Esophagus muscularis mucosa (tissue), 4 donors: Measurements from ENCODE around the gene ACSF3. TPM values are rescaled to one million over a fixed set of nuclear protein-coding genes. Genes with fewer than 3 reads are reported as not detected.
A peak's percentile ranks its signal among the peaks of the same experiment; 100 is the strongest.
"Not testable (repeated sequence)": the region's sequence is repeated elsewhere in the genome, so short reads cannot be mapped to it uniquely, and the experiment has no call there.

Experiments
- DNase-seq: peaks from one replicate; pipeline ENCODE4 v3.0.0-alpha.2; 2017; ENCODE audit errors: extremely low spot score
- H3K27ac ChIP-seq, 4 donors: fragments of 200-600 bp; sonication (generic); replicated peaks in 1 of 4; 1 replicate in 3 of 4; 2 replicates in 1 of 4; pipeline ENCODE4 v1.5.1; 2016 to 2019; ENCODE audit warnings: mild to moderate bottlenecking in 1 of 4
- H3K27me3 ChIP-seq, 4 donors: fragments of 200-600 bp; sonication (generic); one replicate each; pipeline versions ENCODE4 v1.5.1 to v1.6.0; 2016 to 2019
- H3K36me3 ChIP-seq, 4 donors: fragments of 200-600 bp; sonication (generic); one replicate each; pipeline ENCODE4 v1.5.1; 2016 to 2019
- H3K4me1 ChIP-seq, 4 donors: fragments of 200-600 bp; sonication (generic); one replicate each; pipeline ENCODE4 v1.5.1; 2016 to 2019
- H3K4me3 ChIP-seq, 4 donors: fragments of 200-600 bp; sonication (generic); 1 replicate in 2 of 4; 2 replicates in 2 of 4; pipeline ENCODE4 v1.5.1; 2016 to 2019; ENCODE audit warnings: mild to moderate bottlenecking in 4 of 4, moderate library complexity in 1 of 4
- H3K9me3 ChIP-seq, 4 donors: fragments of 200-600 bp; sonication (generic); 1 replicate in 3 of 4; 2 replicates in 1 of 4; pipeline ENCODE4 v1.5.1; 2016 to 2019
- CTCF ChIP-seq, 3 experiments: fragments of 200-600 bp in 2 of 3; fragments of 450-650 bp in 1 of 3; sonication (generic) in 2 of 3; IDR thresholded peaks; one replicate each; pipeline ENCODE4 v1.5.1; 2017 to 2019; ENCODE audit warnings: antibody characterized with exemption in 3 of 3, mild to moderate bottlenecking in 2 of 3, moderate library complexity in 1 of 3
- EP300 ChIP-seq: sonication (generic); formaldehyde crosslinking; IDR thresholded peaks from one replicate; pipeline ENCODE4 v1.6.1; 2017; ENCODE audit warnings: antibody characterized with exemption
- POLR2A ChIP-seq: fragments of 450-650 bp; IDR thresholded peaks from one replicate; pipeline ENCODE4 v1.6.1; 2017; ENCODE audit warnings: antibody characterized with exemption, moderate library complexity, mild to moderate bottlenecking, low read depth
- POLR2AphosphoS5 ChIP-seq, 2 donors: sonication (generic); formaldehyde crosslinking; IDR thresholded peaks; one replicate each; pipeline ENCODE4 v1.6.1; 2017; ENCODE audit warnings: antibody characterized with exemption in 2 of 2
- WGBS: methylation state at CpG from one replicate; pipeline ENCODE4 v1.1.5; 2018; 5-methylcytosine and 5-hydroxymethylcytosine counted together
- intact Hi-C: fragments of 100-400 bp; cut with DNase I; formaldehyde crosslinking; loops from one replicate; pipeline ENCODE4 v1.15.1; 2023
- total RNA-seq, 4 donors: library from RNA; depleted of rRNA; stranded (reverse); fragments of >200 nt; gene quantifications; one replicate each; pipeline versions ENCODE4 v1.1.0 to v1.2.1, GENCODE V29; 2016

ACSF3 gene
- total RNA-seq, 4 donors from 2014 or later, result 23.5 to 29.8 (median 27.2) TPM

GRCh38 chr16:89190150-89190958 is 96.7 kb downstream of the ACSF3 start:
- Histone ChIP-seq H3K4me3 (no peak overlapping the region), H3K27me3 (peaks cover 0 to 12% (median 0%) of the 10 kb centered on the region in 4 donors), H3K36me3 (no peaks in the 10 kb centered on the region), H3K4me1 (peaks cover 8 to 24% (median 23%) of the 10 kb centered on the region in 4 donors), H3K27ac (no peak overlapping the region), H3K9me3 (no peaks in the 10 kb centered on the region)
- TF ChIP-seq CTCF (IDR thresholded peaks at IDR 0.05) (no peak), EP300 (no peak), POLR2A (no peak), POLR2AphosphoS5 (IDR thresholded peaks at IDR 0.05) (no peak)
- 64% methylated on average over 12 of the region's 28 CpGs for WGBS
- DNase-seq, result no peak
- intact Hi-C loops, result no loop called here

- intact Hi-C loops, result no loop called here
- DNase-seq, result no peak
- no peak overlapping the region for H3K27ac ChIP-seq
- WGBS, result 73% methylated on average over 25 of the region's 44 CpGs
- TF ChIP-seq POLR2A, result no peak
- TF ChIP-seq POLR2AphosphoS5 (IDR thresholded peaks at IDR 0.05), result no peak
- no peak for TF ChIP-seq EP300
- TF ChIP-seq CTCF (IDR thresholded peaks at IDR 0.05), result no peak
- H3K4me1 ChIP-seq, result peaks cover 8 to 24% (median 23%) of the 10 kb centered on the region in 4 donors
- no peaks in the 10 kb centered on the region for H3K9me3 ChIP-seq
- H3K36me3 ChIP-seq, result no peaks in the 10 kb centered on the region
- H3K4me3 ChIP-seq, result peak overlapping the region; percentile 49 to 67 (median 56)
- H3K27me3 ChIP-seq, result peaks cover 0 to 12% (median 0%) of the 10 kb centered on the region in 4 donors
Observed at GRCh38 chr16:89191033-89191900, 97.6 kb downstream of the ACSF3 start.

GRCh38 chr16:89191901-89192185 is 98.2 kb downstream of the ACSF3 start:
- no peak for TF ChIP-seq POLR2AphosphoS5 (IDR thresholded peaks at IDR 0.05)
- TF ChIP-seq POLR2A, result no peak
- no peak for TF ChIP-seq EP300
- TF ChIP-seq CTCF (IDR thresholded peaks at IDR 0.05), result no peak
- Histone ChIP-seq H3K9me3 (no peaks in the 10 kb centered on the region), H3K4me1 (peaks cover 8 to 24% (median 23%) of the 10 kb centered on the region in 4 donors), H3K36me3 (no peaks in the 10 kb centered on the region), H3K27ac (no peak overlapping the region), H3K4me3 (peak overlapping the region; percentile 49 to 67 (median 56)), H3K27me3 (peaks cover 0 to 13% (median 0%) of the 10 kb centered on the region in 4 donors)
- intact Hi-C loops, result no loop called here
- no CpG with 5 or more reads among the region's 19 CpGs for WGBS
- DNase-seq, result no peak

- intact Hi-C loops, DNase-seq, H3K27ac ChIP-seq, H3K9me3 ChIP-seq, H3K36me3 ChIP-seq: not testable (repeated sequence)
- H3K4me3 ChIP-seq, result peak overlapping the region; percentile 49 to 67 (median 56)
- 9% methylated on average over 15 of the region's 63 CpGs for WGBS
- peaks cover 8 to 24% (median 23%) of the 10 kb centered on the region in 4 donors for H3K4me1 ChIP-seq
- H3K27me3 ChIP-seq, result peaks cover 0 to 18% (median 0%) of the 10 kb centered on the region in 4 donors
Observed at GRCh38 chr16:89192186-89192955, 98.7 kb downstream of the ACSF3 start.
